Rectal smooth muscle tissue (tissue), 1 donor: ENCODE results near the gene HES2.

ENCODE experiments used
- H3K27ac ChIP-seq: one replicate; pipeline ENCODE4 v1.7.0; 2013; ENCODE audit warnings: low read depth, low read length, inconsistent platforms
- H3K27me3 ChIP-seq: one replicate; pipeline ENCODE4 v1.7.0; 2013; ENCODE audit warnings: low read length; ENCODE audit not compliant: control insufficient read depth, insufficient read depth
- H3K36me3 ChIP-seq: one replicate; pipeline ENCODE4 v1.7.0; 2013; ENCODE audit warnings: low read length; ENCODE audit not compliant: control insufficient read depth, insufficient read depth
- H3K4me1 ChIP-seq: one replicate; pipeline ENCODE4 v1.7.0; 2013; ENCODE audit warnings: low read length; ENCODE audit not compliant: control insufficient read depth, insufficient read depth
- H3K4me3 ChIP-seq: one replicate; pipeline ENCODE4 v1.7.0; 2013; ENCODE audit warnings: low read length
- H3K9ac ChIP-seq: one replicate; pipeline ENCODE4 v1.7.0; 2013; ENCODE audit warnings: low read length

The HES2 gene

DNA sequence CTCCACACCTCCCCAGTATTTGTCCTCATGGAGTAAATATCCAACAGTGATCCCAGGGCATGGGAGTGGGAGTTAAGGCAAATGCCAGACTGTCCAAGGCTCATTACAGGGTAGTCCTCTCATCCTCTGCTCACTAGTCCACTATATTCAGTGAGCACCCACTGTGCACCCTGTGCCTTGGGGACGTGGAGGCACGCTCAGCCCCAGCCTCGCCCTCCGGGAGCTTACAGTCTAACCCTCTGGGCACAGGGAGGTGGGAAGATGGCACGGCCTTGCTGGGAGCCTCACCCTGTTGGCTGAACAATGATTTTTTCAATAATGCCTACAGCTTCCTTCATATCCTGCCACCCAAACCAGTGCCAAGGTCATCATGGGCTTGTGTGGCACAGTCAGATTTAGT is 2.8 kb downstream of the HES2 start:
- Histone ChIP-seq H3K27ac (no peak overlapping the region), H3K4me1 (peaks cover 3% of the 10 kb centered on the region), H3K9ac (no peak overlapping the region), H3K27me3 (peaks cover 15% of the 10 kb centered on the region), H3K4me3 (no peak overlapping the region), H3K36me3 (no peaks in the 10 kb centered on the region)

- peaks cover 3% of the 10 kb centered on the region for H3K4me1 ChIP-seq
Measured at GRCh38 chr1:6416295-6416656, 3.4 kb downstream of the HES2 start.

DNA sequence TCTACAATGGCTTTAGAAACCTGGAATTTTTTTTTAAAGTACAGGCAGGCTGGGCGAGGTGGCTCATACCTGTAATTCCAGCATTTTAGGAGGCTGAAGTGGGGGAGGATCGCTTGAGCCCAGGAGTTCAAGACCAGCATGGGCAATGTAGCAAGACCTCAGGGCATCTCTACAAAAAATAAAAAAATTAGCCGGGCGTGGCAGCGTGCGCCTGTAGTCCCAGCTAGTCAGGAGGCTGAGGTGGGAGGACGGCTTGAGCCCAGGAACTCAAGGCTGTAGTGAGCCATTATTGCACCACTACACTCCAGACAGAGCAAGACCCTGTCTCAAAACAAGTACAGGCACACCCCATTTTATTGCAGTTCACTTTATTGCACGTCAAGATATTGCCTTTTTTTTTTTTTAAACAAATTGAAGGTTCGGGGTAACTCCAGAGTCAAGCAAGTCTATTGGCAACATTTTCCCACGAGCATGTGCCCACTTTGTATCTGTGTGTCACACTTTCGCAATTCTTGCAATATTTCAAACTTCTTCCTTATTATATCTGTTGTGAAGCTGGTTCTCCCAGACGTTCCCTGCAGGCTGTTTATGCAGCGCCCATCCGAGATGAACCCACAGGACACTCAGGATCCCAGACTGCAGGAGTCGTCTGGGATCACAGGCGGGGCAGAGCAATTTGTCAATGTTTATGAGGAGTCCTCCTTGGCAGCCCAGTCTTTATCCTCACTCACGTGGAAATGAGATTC is 4.7 kb downstream of the HES2 start:
- Histone ChIP-seq H3K4me1 (peaks cover 2% of the 10 kb centered on the region), H3K4me3 (no peak overlapping the region), H3K9ac (no peak overlapping the region), H3K27ac (no peak overlapping the region), H3K36me3 (no peaks in the 10 kb centered on the region), H3K27me3 (peaks cover 13% of the 10 kb centered on the region)

More at GRCh38 chr1:6416295-6416656, 3.4 kb downstream of the HES2 start:
- H3K4me3 ChIP-seq, result no peak overlapping the region
- peaks cover 15% of the 10 kb centered on the region for H3K27me3 ChIP-seq
- H3K9ac ChIP-seq, result no peak overlapping the region
- no peaks in the 10 kb centered on the region for H3K36me3 ChIP-seq
- H3K27ac ChIP-seq, result no peak overlapping the region

DNA sequence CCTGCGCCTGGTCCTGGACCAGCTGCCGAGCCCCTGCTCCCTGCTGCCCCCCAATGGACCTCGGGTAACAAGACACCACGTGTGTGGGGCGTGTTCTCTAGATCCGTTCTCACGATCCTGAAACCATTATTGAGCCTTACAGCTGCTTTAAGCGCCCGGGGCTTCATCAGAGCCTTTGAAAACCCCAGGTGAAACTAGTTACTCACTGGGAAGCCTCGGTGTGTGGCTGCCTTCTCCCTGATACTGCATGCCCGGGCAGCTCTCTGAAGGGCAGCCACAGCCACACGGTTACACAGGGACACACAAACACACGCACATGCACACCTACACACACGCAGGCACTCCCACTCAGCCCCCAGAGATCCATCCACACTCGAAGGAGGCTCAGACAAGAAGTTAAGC is 5.3 kb downstream of the HES2 start:
- Histone ChIP-seq H3K27ac (no peak overlapping the region), H3K36me3 (no peaks in the 10 kb centered on the region), H3K9ac (no peak overlapping the region), H3K4me1 (no peaks in the 10 kb centered on the region), H3K27me3 (peaks cover 11% of the 10 kb centered on the region), H3K4me3 (no peak overlapping the region)

GRCh38 chr1:6412896-6413295 is 6.8 kb downstream of the HES2 start:
- H3K27ac ChIP-seq, result no peak overlapping the region
- H3K4me3 ChIP-seq, result no peak overlapping the region
- no peaks in the 10 kb centered on the region for H3K4me1 ChIP-seq
- peaks cover 2% of the 10 kb centered on the region for H3K27me3 ChIP-seq
- H3K9ac ChIP-seq, result no peak overlapping the region
- H3K36me3 ChIP-seq, result no peaks in the 10 kb centered on the region

DNA sequence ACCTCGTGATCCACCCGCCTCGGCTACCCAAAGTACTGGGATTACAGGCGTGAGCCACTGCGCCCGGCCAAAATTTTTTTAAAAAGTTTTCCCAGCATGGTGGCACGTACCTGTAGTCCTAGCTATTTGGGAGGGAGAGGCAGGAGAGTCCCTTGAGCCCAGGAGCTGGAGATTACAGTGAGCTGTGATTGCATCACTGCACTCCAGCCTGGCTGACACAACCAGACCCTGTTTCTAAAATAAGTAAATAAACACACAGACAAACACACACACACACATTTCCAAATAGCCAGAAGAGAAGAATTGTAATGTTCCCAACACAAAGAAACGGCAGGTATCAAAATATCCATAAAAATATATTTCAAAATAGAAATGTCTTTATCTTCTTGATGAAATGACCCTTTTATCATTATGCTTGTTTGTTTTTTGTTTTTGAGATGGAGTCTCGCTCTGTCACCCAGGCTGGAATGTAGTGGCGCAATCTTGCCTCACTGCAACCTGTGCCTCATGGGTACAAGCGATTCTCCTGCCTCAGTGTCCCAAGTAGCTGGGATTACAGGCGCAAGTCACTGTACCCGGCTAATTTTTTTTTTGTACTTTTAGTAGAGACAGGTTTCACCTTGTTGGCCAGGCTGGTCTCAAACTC is 9.3 kb downstream of the HES2 start:
- H3K27ac ChIP-seq, result no peak overlapping the region
- no peak overlapping the region for H3K9ac ChIP-seq
- no peak overlapping the region for H3K4me3 ChIP-seq
- H3K4me1 ChIP-seq, result no peaks in the 10 kb centered on the region
- H3K27me3 ChIP-seq, result peaks cover 2% of the 10 kb centered on the region
- no peaks in the 10 kb centered on the region for H3K36me3 ChIP-seq

DNA sequence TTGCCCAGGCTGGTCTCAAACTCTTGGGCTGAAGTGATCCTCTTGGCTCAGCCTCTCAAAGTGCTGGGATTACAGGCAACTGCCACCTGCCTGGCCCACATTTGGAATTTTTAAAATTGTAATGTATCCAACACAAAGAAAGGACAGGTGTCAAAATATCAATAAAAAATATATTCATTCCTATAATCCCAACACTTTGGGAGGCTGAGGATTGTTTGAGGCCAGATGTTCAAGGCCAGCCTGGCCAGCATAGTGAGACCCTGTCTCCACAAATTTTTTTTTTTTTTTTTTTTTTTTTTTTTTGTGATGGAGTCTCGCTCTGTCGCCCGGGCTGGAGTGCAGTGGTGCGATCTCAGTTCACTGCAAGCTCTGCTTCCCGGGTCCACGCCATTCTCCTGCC is 10.0 kb downstream of the HES2 start:
- peaks cover 2% of the 10 kb centered on the region for H3K27me3 ChIP-seq

GRCh38 chr1:6409053-6409452 is 10.7 kb downstream of the HES2 start:
- Histone ChIP-seq H3K9ac (no peak overlapping the region), H3K4me1 (no peaks in the 10 kb centered on the region), H3K27me3 (no peaks in the 10 kb centered on the region), H3K4me3 (no peak overlapping the region), H3K36me3 (no peaks in the 10 kb centered on the region), H3K27ac (no peak overlapping the region)

More for the DNA sequence above, 10.0 kb downstream of the HES2 start:
- H3K27ac ChIP-seq, result no peak overlapping the region
- no peaks in the 10 kb centered on the region for H3K36me3 ChIP-seq
- H3K9ac ChIP-seq, result no peak overlapping the region
- H3K4me1 ChIP-seq, result no peaks in the 10 kb centered on the region
- H3K4me3 ChIP-seq, result no peak overlapping the region

DNA sequence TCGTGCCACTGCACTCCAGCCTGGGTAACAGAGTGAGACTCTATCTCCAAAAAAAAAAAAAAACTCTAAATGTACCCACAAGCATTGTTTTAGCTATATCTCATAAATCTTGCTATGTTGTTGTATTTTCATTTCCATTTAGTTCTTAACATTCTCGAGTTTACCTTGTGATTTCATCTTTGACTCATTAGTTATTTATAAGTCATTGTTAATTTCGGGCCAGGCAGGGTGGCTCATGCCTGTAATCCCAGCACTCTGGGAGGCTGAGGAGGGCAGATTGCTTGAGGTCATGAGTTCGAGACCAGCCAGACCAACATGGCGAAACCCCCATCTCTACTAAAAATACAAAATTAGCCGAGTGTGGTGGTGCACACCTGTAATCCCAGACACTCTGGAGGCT is 11.7 kb downstream of the HES2 start:
- no peak overlapping the region for H3K27ac ChIP-seq
- H3K27me3 ChIP-seq, result no peaks in the 10 kb centered on the region
- H3K4me3 ChIP-seq, result no peak overlapping the region
- no peak overlapping the region for H3K9ac ChIP-seq
- H3K36me3 ChIP-seq, result no peaks in the 10 kb centered on the region
- no peaks in the 10 kb centered on the region for H3K4me1 ChIP-seq

GRCh38 chr1:6401673-6402072 is 18.0 kb downstream of the HES2 start:
- Histone ChIP-seq H3K27ac (no peak overlapping the region), H3K27me3 (no peaks in the 10 kb centered on the region), H3K36me3 (no peaks in the 10 kb centered on the region), H3K4me1 (no peaks in the 10 kb centered on the region), H3K4me3 (no peak overlapping the region), H3K9ac (no peak overlapping the region)

DNA sequence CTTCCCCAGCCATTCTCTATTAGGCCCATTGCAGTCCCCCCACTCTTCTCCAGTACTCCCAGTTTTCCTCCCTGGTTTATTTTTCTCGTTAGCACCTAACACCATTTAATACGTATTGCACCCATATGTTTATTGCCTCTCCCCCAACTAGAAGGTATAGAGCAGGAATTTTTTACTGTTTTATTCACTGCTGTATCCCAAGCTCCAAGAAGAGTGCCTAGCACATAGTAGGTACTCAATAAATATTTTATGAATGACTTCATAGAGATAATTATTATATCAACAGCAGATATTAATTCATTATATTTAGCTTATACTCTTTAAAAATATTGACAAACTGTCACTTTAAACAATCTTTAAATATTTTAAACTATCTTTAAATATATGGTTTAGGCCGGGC is 20.4 kb downstream of the HES2 start:
- H3K27ac ChIP-seq, result no peak overlapping the region
- peaks cover under 1% of the 10 kb centered on the region for H3K4me1 ChIP-seq
- no peak overlapping the region for H3K4me3 ChIP-seq
- no peaks in the 10 kb centered on the region for H3K36me3 ChIP-seq
- H3K9ac ChIP-seq, result no peak overlapping the region
- no peaks in the 10 kb centered on the region for H3K27me3 ChIP-seq

DNA sequence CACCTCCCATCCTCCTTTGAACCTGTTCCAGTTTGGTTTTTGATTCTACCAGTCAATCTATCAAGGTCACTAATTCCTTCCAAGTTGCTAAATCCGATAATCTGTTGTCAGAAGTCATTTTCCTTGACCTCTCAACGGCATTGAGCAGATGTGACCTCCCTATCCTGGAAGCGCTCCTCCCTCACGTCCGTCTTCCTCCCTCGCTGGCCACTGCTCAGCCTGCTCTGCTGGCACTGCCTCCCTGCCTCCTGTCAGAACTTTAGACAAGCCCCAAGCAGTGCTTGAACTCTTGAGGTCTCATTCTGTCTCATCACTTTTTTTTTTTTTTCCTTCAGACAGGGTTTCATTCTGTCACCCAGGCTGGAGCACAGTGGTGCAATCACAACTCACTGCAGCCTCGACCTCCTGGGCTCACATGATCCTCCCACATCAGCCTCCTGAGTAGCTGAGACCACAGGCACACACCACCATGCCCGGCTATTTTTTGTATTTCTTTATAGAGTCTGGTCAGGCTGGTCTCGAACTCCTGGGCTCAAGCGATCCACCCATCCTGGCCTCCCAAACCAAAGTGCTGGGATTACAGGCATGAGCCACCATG is 21.8 kb downstream of the HES2 start:
- no peak overlapping the region for H3K9ac ChIP-seq
- H3K27me3 ChIP-seq, result no peaks in the 10 kb centered on the region
- H3K36me3 ChIP-seq, result no peaks in the 10 kb centered on the region
- H3K4me1 ChIP-seq, result peaks cover 4% of the 10 kb centered on the region
- no peak overlapping the region for H3K4me3 ChIP-seq
- no peak overlapping the region for H3K27ac ChIP-seq

DNA sequence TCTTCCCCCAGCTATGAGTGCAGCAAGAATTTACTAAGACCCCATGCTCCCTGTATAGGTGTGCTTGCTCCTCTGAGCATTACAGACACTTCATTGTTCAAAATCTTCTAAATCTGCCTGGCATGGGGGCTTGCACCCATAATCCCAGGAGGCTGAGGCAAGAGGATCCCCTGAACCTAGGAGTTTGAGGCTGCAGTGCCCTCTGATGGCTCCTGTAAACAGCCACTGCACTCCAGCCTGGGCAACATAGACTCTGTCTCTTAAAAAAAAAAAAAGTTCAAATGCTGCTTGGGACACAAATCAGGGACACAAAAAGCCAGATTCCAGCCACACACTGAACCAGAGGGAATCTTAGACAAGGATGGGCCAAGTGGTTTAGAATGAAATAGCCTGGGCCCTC is 22.7 kb downstream of the HES2 start:
- Histone ChIP-seq H3K4me3 (no peak overlapping the region), H3K9ac (no peak overlapping the region), H3K4me1 (peaks cover 12% of the 10 kb centered on the region), H3K27me3 (no peaks in the 10 kb centered on the region), H3K36me3 (no peaks in the 10 kb centered on the region), H3K27ac (no peak overlapping the region)
